Measurements from ENCODE around the gene GUK1. TPM values are rescaled to one million over a fixed set of nuclear protein-coding genes. Genes with fewer than 3 reads are reported as not detected.
A peak's percentile ranks its signal among the peaks of the same experiment; 100 is the strongest.
"Not testable (repeated sequence)": the region's sequence is repeated elsewhere in the genome, so short reads cannot be mapped to it uniquely, and the experiment has no call there.

GUK1 gene
- total RNA-seq, 1 donor from 2014 or later = 299 TPM

GRCh38 chr1:228110556-228110955 lies 29.5 kb upstream of the GUK1 start:
- H3K4me3 ChIP-seq = no peak overlapping the region
- intact Hi-C loops (cut with DNase I) = no loop called here
- no peak for TF ChIP-seq POLR2A (IDR thresholded peaks at IDR 0.05)
- TF ChIP-seq, protein P1, sequence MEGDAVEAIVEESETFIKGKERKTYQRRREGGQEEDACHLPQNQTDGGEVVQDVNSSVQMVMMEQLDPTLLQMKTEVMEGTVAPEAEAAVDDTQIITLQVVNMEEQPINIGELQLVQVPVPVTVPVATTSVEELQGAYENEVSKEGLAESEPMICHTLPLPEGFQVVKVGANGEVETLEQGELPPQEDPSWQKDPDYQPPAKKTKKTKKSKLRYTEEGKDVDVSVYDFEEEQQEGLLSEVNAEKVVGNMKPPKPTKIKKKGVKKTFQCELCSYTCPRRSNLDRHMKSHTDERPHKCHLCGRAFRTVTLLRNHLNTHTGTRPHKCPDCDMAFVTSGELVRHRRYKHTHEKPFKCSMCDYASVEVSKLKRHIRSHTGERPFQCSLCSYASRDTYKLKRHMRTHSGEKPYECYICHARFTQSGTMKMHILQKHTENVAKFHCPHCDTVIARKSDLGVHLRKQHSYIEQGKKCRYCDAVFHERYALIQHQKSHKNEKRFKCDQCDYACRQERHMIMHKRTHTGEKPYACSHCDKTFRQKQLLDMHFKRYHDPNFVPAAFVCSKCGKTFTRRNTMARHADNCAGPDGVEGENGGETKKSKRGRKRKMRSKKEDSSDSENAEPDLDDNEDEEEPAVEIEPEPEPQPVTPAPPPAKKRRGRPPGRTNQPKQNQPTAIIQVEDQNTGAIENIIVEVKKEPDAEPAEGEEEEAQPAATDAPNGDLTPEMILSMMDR (IDR thresholded peaks at IDR 0.05) = no peak
- no peak for TF ChIP-seq POLR2AphosphoS5 (IDR thresholded peaks at IDR 0.05; ENCODE audit: insufficient read depth in 1 of 2, low read depth in 1 of 2)

DNA sequence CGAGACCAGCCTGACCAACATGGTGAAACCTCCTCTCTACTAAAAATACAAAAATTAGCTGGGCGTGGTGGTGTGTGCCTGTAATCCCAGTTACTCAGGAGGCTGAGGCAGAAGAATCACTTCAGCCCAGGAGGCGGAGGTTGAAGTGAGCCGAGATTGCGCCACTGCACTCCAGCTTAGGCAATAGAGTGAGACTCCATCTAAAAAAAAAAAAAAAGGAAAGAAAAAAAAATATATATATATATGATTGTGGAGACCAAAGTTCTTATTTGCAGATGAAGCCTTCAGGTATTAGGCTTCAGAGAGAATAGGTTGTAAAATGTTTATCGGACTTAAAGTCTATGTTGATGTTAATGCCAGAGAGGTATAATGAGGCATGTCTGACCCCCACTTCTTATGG lies 28.8 kb upstream of the GUK1 start:
- Histone ChIP-seq H3K36me3 (peaks cover 0 to 11% of the 10 kb centered on the region in 2 donors), H3K4me1 (peaks cover 24% of the 10 kb centered on the region)
- intact Hi-C loops (cut with DNase I); H3K9me3 ChIP-seq; H3K27me3 ChIP-seq; DNase-seq (ENCODE audit: extremely low spot score in 2 of 2); H3K27ac ChIP-seq; H3K4me3 ChIP-seq: not testable (repeated sequence)

More at GRCh38 chr1:228110556-228110955, 29.5 kb upstream of the GUK1 start:
- no peak for DNase-seq (ENCODE audit: extremely low spot score in 2 of 2)
- H3K4me1 ChIP-seq = peaks cover 24% of the 10 kb centered on the region
- H3K36me3 ChIP-seq = peaks cover 0 to 11% of the 10 kb centered on the region in 2 donors
- peak overlapping the region; percentile 94 for H3K27ac ChIP-seq
- no peaks in the 10 kb centered on the region for H3K27me3 ChIP-seq
- no peaks in the 10 kb centered on the region for H3K9me3 ChIP-seq

- TF ChIP-seq POLR2AphosphoS5 (IDR thresholded peaks at IDR 0.05; ENCODE audit: insufficient read depth in 1 of 2, low read depth in 1 of 2) = no peak
- TF ChIP-seq, protein P1 (IDR thresholded peaks at IDR 0.05) = no peak
- no peak for TF ChIP-seq POLR2A (IDR thresholded peaks at IDR 0.05)
- intact Hi-C loops (cut with DNase I) = no loop called here
- Histone ChIP-seq H3K4me1 (peaks cover 24% of the 10 kb centered on the region), H3K27me3 (no peaks in the 10 kb centered on the region), H3K36me3 (peaks cover 0 to 5% of the 10 kb centered on the region in 2 donors), H3K4me3 (no peak overlapping the region), H3K9me3 (no peaks in the 10 kb centered on the region), H3K27ac (no peak overlapping the region)
- no peak for DNase-seq (ENCODE audit: extremely low spot score in 2 of 2)
Observed at GRCh38 chr1:228112167-228112566, 27.9 kb upstream of the GUK1 start.

- Histone ChIP-seq H3K9me3 (no peaks in the 10 kb centered on the region), H3K27me3 (no peaks in the 10 kb centered on the region), H3K4me3 (no peak overlapping the region), H3K36me3 (peaks cover 0 to under 1% of the 10 kb centered on the region in 2 donors), H3K27ac (no peak overlapping the region), H3K4me1 (peaks cover 23% of the 10 kb centered on the region)
- intact Hi-C loops (cut with DNase I) = no loop called here
- no peak for TF ChIP-seq POLR2A (IDR thresholded peaks at IDR 0.05)
- TF ChIP-seq, protein P1 (IDR thresholded peaks at IDR 0.05) = no peak
- no peak for TF ChIP-seq POLR2AphosphoS5 (IDR thresholded peaks at IDR 0.05; ENCODE audit: insufficient read depth in 1 of 2, low read depth in 1 of 2)
- no peak for DNase-seq (ENCODE audit: extremely low spot score in 2 of 2)
Observed at GRCh38 chr1:228112617-228113016, 27.5 kb upstream of the GUK1 start.

GRCh38 chr1:228114827-228115226 lies 25.3 kb upstream of the GUK1 start:
- no peak overlapping the region for H3K4me3 ChIP-seq
- no peak for DNase-seq (ENCODE audit: extremely low spot score in 2 of 2)
- H3K9me3 ChIP-seq = no peaks in the 10 kb centered on the region
- no peak overlapping the region for H3K27ac ChIP-seq
- TF ChIP-seq POLR2AphosphoS5 (IDR thresholded peaks at IDR 0.05; ENCODE audit: insufficient read depth in 1 of 2, low read depth in 1 of 2) = no peak
- TF ChIP-seq, protein P1 (IDR thresholded peaks at IDR 0.05) = no peak
- no peak for TF ChIP-seq POLR2A (IDR thresholded peaks at IDR 0.05)
- no peaks in the 10 kb centered on the region for H3K36me3 ChIP-seq
- no peaks in the 10 kb centered on the region for H3K27me3 ChIP-seq
- peaks cover 9% of the 10 kb centered on the region for H3K4me1 ChIP-seq
- intact Hi-C loops (cut with DNase I) = no loop called here

Data from vagina (tissue), 2 donors.